Nephron progenitor cell (in vitro differentiated cells): ENCODE measurements around the gene MACROD2.

Source experiments
- DNase-seq: peaks from one replicate; pipeline ENCODE4 v3.0.0; 2021
- H3K27ac Mint-ChIP-seq: 2 replicates; pipeline ENCODE4 v1.8.0; 2021; ENCODE audit warnings: mild to moderate bottlenecking, moderate library complexity, mixed read lengths
- H3K27me3 Mint-ChIP-seq: 2 replicates; pipeline ENCODE4 v1.8.0; 2021; ENCODE audit warnings: mild to moderate bottlenecking, low read depth, mixed read lengths; ENCODE audit not compliant: poor library complexity
- H3K36me3 Mint-ChIP-seq: 2 replicates; pipeline ENCODE4 v1.8.0; 2021; ENCODE audit warnings: low read depth, mixed read lengths
- H3K4me1 Mint-ChIP-seq: 2 replicates; pipeline ENCODE4 v1.8.0; 2021; ENCODE audit warnings: mixed read lengths
- H3K4me3 Mint-ChIP-seq: 2 replicates; pipeline ENCODE4 v1.8.0; 2021; ENCODE audit warnings: mild to moderate bottlenecking, moderate library complexity, mixed read lengths
- H3K9me3 Mint-ChIP-seq: 2 replicates; pipeline ENCODE4 v1.8.0; 2021; ENCODE audit warnings: mild to moderate bottlenecking, moderate library complexity, mixed read lengths
- TF ChIP-seq, protein P1 (sequence below): fragments of 200-600 bp; sonication (generic); IDR thresholded peaks from 2 replicates; pipeline ENCODE4 v1.5.0; 2021; ENCODE audit warnings: antibody characterized with exemption

Gene MACROD2

DNA sequence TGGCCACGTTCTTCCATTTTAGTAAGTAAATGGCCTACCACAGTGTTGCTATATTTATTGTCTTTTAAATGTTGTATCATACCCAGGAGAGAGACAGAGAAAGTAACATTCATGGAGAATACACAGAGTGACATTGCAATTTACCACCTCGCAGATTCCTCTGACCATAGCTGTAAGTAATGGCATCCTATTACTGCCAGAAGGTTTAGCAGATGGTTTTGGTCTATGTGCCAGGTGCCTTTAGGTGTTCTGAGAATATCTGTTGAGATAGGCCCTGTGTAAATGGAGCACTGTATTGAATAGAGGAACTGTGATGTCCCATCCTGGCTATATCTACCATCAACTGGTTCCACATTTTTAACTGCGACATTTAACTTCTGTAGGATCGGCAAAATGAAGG is 2018.3 kb downstream of the MACROD2 start:
- no peaks in the 10 kb centered on the region for H3K9me3 Mint-ChIP-seq
- no peaks in the 10 kb centered on the region for H3K27me3 Mint-ChIP-seq
- H3K4me3 Mint-ChIP-seq = no peak overlapping the region
- TF ChIP-seq, protein P1, sequence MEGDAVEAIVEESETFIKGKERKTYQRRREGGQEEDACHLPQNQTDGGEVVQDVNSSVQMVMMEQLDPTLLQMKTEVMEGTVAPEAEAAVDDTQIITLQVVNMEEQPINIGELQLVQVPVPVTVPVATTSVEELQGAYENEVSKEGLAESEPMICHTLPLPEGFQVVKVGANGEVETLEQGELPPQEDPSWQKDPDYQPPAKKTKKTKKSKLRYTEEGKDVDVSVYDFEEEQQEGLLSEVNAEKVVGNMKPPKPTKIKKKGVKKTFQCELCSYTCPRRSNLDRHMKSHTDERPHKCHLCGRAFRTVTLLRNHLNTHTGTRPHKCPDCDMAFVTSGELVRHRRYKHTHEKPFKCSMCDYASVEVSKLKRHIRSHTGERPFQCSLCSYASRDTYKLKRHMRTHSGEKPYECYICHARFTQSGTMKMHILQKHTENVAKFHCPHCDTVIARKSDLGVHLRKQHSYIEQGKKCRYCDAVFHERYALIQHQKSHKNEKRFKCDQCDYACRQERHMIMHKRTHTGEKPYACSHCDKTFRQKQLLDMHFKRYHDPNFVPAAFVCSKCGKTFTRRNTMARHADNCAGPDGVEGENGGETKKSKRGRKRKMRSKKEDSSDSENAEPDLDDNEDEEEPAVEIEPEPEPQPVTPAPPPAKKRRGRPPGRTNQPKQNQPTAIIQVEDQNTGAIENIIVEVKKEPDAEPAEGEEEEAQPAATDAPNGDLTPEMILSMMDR = no peak
- no peak overlapping the region for H3K27ac Mint-ChIP-seq
- no peaks in the 10 kb centered on the region for H3K4me1 Mint-ChIP-seq
- DNase-seq = no peak
- no peaks in the 10 kb centered on the region for H3K36me3 Mint-ChIP-seq

DNA sequence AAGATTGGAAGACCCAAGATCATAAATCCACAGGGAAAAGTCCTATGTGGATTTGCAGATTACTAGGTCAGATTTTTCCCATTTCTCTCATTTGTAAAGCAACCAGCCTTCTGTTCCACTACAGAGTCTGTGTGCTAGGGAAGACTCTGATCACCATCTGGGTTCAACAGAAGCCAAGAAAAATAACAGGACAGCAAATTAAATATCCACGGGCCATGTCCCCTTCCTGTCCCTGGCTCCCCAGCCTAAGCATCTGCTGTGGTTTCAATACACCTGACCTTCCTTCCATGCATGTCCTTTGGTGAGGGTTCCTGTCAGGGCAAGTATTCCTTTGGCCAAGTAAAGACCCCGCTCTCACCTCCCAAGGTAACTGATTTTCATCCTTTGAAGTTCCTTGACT is 2019.1 kb downstream of the MACROD2 start:
- H3K27ac Mint-ChIP-seq = no peak overlapping the region
- no peaks in the 10 kb centered on the region for H3K9me3 Mint-ChIP-seq
- H3K4me1 Mint-ChIP-seq = no peaks in the 10 kb centered on the region
- no peak overlapping the region for H3K4me3 Mint-ChIP-seq
- no peaks in the 10 kb centered on the region for H3K36me3 Mint-ChIP-seq
- no peak for DNase-seq
- TF ChIP-seq, protein P1 = no peak
- H3K27me3 Mint-ChIP-seq = no peaks in the 10 kb centered on the region

DNA sequence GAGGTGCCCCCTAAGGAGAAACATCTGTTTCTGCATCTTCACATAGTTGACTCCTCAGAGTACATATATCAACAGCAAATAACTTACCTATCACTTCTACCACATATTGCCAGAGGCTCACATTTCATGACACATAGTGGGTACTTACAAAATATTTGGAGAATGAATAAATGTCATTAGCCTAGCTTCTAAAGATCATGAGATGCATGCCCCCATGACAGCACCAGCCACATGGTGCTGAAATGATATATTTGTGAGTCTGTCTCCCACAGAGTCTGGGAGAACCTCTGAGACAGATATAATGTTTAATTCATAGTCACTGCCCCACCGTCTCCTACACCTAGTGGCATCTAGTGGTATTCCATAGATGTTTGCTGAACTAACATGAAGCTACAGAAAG is 2022.3 kb downstream of the MACROD2 start:
- Mint-ChIP-seq H3K4me3 (no peak overlapping the region), H3K27me3 (no peaks in the 10 kb centered on the region), H3K9me3 (no peaks in the 10 kb centered on the region)

DNA sequence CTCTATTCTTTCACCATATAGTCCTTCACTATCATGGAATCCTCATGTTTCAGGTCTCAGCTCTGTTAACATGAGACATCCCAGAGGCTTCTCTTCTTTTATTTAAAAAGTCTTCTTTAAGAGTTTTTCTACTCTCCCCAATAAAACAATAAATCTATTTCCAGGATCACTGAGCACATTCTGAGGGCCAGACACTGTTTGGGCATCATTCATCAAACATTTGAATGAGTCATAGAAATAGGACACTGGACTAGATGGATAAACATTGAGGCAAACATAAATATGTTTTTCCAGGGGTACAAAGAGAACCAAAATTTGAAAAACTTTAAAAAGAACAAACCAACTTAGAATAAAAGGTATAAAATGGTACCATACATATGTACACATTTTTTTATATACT is 2023.6 kb downstream of the MACROD2 start:
- Mint-ChIP-seq H3K9me3 (no peaks in the 10 kb centered on the region), H3K36me3 (no peaks in the 10 kb centered on the region), H3K27ac (no peak overlapping the region), H3K4me3 (no peak overlapping the region), H3K4me1 (no peaks in the 10 kb centered on the region), H3K27me3 (peaks cover 4% of the 10 kb centered on the region)
- no peak for DNase-seq
- TF ChIP-seq, protein P1 = no peak

More for the DNA sequence above, 2022.3 kb downstream of the MACROD2 start:
- H3K4me1 Mint-ChIP-seq = no peaks in the 10 kb centered on the region
- no peak overlapping the region for H3K27ac Mint-ChIP-seq
- TF ChIP-seq, protein P1 = no peak
- DNase-seq = no peak
- H3K36me3 Mint-ChIP-seq = no peaks in the 10 kb centered on the region

DNA sequence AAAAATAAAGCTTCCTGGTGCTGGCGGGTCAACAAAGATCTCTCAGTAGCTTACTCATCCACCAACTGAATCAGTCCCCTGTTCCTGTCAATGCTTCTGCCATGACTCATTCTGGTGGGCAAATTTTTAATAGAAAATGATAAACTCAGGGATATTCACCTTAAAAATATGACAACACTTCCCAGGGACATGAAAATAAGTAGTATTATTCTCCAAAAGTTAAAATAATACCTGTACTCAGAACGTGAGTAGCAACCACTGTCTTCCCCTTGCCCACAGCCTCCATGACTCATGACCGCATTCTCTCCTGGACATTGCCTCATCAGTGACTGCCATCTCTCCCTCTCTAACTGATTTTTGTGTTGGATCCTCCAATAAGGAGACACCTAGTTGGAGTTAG is 2025.7 kb downstream of the MACROD2 start:
- H3K9me3 Mint-ChIP-seq = no peaks in the 10 kb centered on the region
- TF ChIP-seq, protein P1 = no peak
- no peak overlapping the region for H3K27ac Mint-ChIP-seq
- H3K36me3 Mint-ChIP-seq = no peaks in the 10 kb centered on the region
- H3K4me1 Mint-ChIP-seq = peaks cover 11% of the 10 kb centered on the region
- no peak overlapping the region for H3K4me3 Mint-ChIP-seq
- DNase-seq = no peak
- peaks cover 4% of the 10 kb centered on the region for H3K27me3 Mint-ChIP-seq

DNA sequence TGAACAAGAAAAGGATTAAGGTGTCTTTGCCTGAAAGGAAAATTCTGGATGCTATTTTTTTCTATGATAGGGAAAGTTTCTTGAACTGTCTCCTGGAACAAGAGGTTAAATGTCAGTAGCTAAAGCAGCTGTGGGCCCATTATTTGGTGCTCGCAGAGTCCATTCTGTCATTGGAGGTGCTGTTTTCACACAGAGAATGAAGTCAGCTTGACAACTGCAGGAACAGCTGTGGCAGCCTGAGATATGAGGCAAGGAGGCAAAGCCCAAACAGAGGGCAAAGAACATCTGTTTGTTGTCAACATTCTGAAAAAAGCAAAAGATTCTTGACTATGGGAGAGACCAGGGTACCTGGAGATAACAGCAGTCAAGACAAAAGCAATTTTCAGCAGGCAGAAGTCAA is 2029.8 kb downstream of the MACROD2 start:
- peaks cover 16% of the 10 kb centered on the region for H3K4me1 Mint-ChIP-seq
- no peaks in the 10 kb centered on the region for H3K9me3 Mint-ChIP-seq
- no peak overlapping the region for H3K27ac Mint-ChIP-seq
- H3K36me3 Mint-ChIP-seq = no peaks in the 10 kb centered on the region
- DNase-seq = no peak
- H3K4me3 Mint-ChIP-seq = no peak overlapping the region
- TF ChIP-seq, protein P1 = no peak
- H3K27me3 Mint-ChIP-seq = peaks cover 4% of the 10 kb centered on the region
